Neuron (in vitro differentiated cells): ENCODE data around the gene SLC8A2.
"Not testable (repeated sequence)": the region's sequence is repeated elsewhere in the genome, so short reads cannot be mapped to it uniquely, and the experiment has no call there.

Source experiments
- H2AFZ ChIP-seq: one replicate; pipeline ENCODE4 v1.6.1; 2013; ENCODE audit warnings: low read depth, mild to moderate bottlenecking, inconsistent platforms, low read length, moderate library complexity
- H3K27me3 ChIP-seq: one replicate; pipeline ENCODE4 v1.6.1; 2013; ENCODE audit warnings: low read length; ENCODE audit not compliant: insufficient read depth
- H3K36me3 ChIP-seq: one replicate; pipeline ENCODE4 v1.6.1; 2013; ENCODE audit warnings: low read length; ENCODE audit not compliant: insufficient read depth
- H3K4me1 ChIP-seq: one replicate; pipeline ENCODE4 v1.6.1; 2013; ENCODE audit warnings: low read length; ENCODE audit not compliant: insufficient read depth
- H3K4me3 ChIP-seq: 2 replicates; pipeline ENCODE4 v1.5.1; 2013; ENCODE audit warnings: mild to moderate bottlenecking, low read length, moderate library complexity
- H3K9me3 ChIP-seq: one replicate; pipeline ENCODE4 v1.6.1; 2013; ENCODE audit warnings: low read length

Gene SLC8A2

GRCh38 chr19:47421844-47422395 is 49.8 kb downstream of the SLC8A2 start:
- no peaks in the 10 kb centered on the region for H3K27me3 ChIP-seq
- peak overlapping the region; percentile 30 for H3K4me3 ChIP-seq
- H3K36me3 ChIP-seq: peaks cover under 1% of the 10 kb centered on the region
- no peaks in the 10 kb centered on the region for H3K9me3 ChIP-seq
- H3K4me1 ChIP-seq: peaks cover 51% of the 10 kb centered on the region
- peak overlapping the region; percentile 15 for H2AFZ ChIP-seq

GRCh38 chr19:47421244-47421786 is 50.4 kb downstream of the SLC8A2 start:
- H3K9me3 ChIP-seq: no peaks in the 10 kb centered on the region
- peaks cover 51% of the 10 kb centered on the region for H3K4me1 ChIP-seq
- peaks cover 7% of the 10 kb centered on the region for H3K36me3 ChIP-seq
- H2AFZ ChIP-seq: peak overlapping the region; percentile 15
- H3K4me3 ChIP-seq: peak overlapping the region; percentile 30
- H3K27me3 ChIP-seq: no peaks in the 10 kb centered on the region

- H3K4me3 ChIP-seq: peak overlapping the region; percentile 64
Measured at GRCh38 chr19:47419789-47420188, 51.9 kb downstream of the SLC8A2 start.

GRCh38 chr19:47419030-47419783 is 52.5 kb downstream of the SLC8A2 start, which contains the start of gene MEIS3:
Gene MEIS3, minus strand, starts transcription at chr19:47419527. Its CDS starts 446 bp downstream, at chr19:47419081.
- peak within 1 kb of the TSS; percentile 44 for H2AFZ ChIP-seq
- no peaks in the 10 kb centered on the region for H3K9me3 ChIP-seq
- peaks cover 51% of the 10 kb centered on the region for H3K4me1 ChIP-seq
- H3K36me3 ChIP-seq: peaks cover 12% of the 10 kb centered on the region
- peak within 1 kb of the TSS; percentile 64 for H3K4me3 ChIP-seq
- H3K27me3 ChIP-seq: no peaks in the 10 kb centered on the region

More at GRCh38 chr19:47419789-47420188, 51.9 kb downstream of the SLC8A2 start:
- peaks cover 51% of the 10 kb centered on the region for H3K4me1 ChIP-seq
- H3K36me3 ChIP-seq: peaks cover 8% of the 10 kb centered on the region
- H3K27me3 ChIP-seq: no peaks in the 10 kb centered on the region
- H3K9me3 ChIP-seq: no peaks in the 10 kb centered on the region
- H2AFZ ChIP-seq: peak overlapping the region; percentile 44

- Histone ChIP-seq H2AFZ (no peak overlapping the region), H3K9me3 (no peaks in the 10 kb centered on the region), H3K27me3 (no peaks in the 10 kb centered on the region), H3K4me1 (peaks cover 51% of the 10 kb centered on the region), H3K36me3 (peaks cover 15% of the 10 kb centered on the region), H3K4me3 (peak overlapping the region; percentile 64)
Measured at GRCh38 chr19:47418692-47419029, 53.0 kb downstream of the SLC8A2 start.

GRCh38 chr19:47417746-47418691 is 53.7 kb downstream of the SLC8A2 start:
- Histone ChIP-seq H3K4me1 (peaks cover 47% of the 10 kb centered on the region), H3K9me3 (no peaks in the 10 kb centered on the region), H2AFZ (no peak overlapping the region), H3K27me3 (no peaks in the 10 kb centered on the region), H3K4me3 (peak overlapping the region; percentile 64), H3K36me3 (peaks cover 20% of the 10 kb centered on the region)

- peak overlapping the region; percentile 64 for H3K4me3 ChIP-seq
- H3K36me3 ChIP-seq: peaks cover 20% of the 10 kb centered on the region
- H2AFZ ChIP-seq: no peak overlapping the region
- H3K27me3 ChIP-seq: no peaks in the 10 kb centered on the region
- no peaks in the 10 kb centered on the region for H3K9me3 ChIP-seq
- peaks cover 39% of the 10 kb centered on the region for H3K4me1 ChIP-seq
Measured at GRCh38 chr19:47417107-47417745, 54.5 kb downstream of the SLC8A2 start.

GRCh38 chr19:47416643-47416985 is 55.1 kb downstream of the SLC8A2 start:
- no peaks in the 10 kb centered on the region for H3K9me3 ChIP-seq
- H3K4me3 ChIP-seq: no peak overlapping the region
- peaks cover 34% of the 10 kb centered on the region for H3K4me1 ChIP-seq
- no peak overlapping the region for H2AFZ ChIP-seq
- H3K27me3 ChIP-seq: no peaks in the 10 kb centered on the region
- H3K36me3 ChIP-seq: peaks cover 20% of the 10 kb centered on the region

GRCh38 chr19:47415953-47416642 is 55.6 kb downstream of the SLC8A2 start:
- no peaks in the 10 kb centered on the region for H3K9me3 ChIP-seq
- H3K4me1 ChIP-seq: peaks cover 29% of the 10 kb centered on the region
- no peak overlapping the region for H3K4me3 ChIP-seq
- H2AFZ ChIP-seq: no peak overlapping the region
- H3K27me3 ChIP-seq: no peaks in the 10 kb centered on the region
- peaks cover 20% of the 10 kb centered on the region for H3K36me3 ChIP-seq

GRCh38 chr19:47414469-47414868 is 57.2 kb downstream of the SLC8A2 start:
- H3K4me1 ChIP-seq: peaks cover 13% of the 10 kb centered on the region
- no peaks in the 10 kb centered on the region for H3K27me3 ChIP-seq
- H2AFZ ChIP-seq: no peak overlapping the region
- peaks cover 20% of the 10 kb centered on the region for H3K36me3 ChIP-seq
- no peak overlapping the region for H3K4me3 ChIP-seq
- H3K9me3 ChIP-seq: no peaks in the 10 kb centered on the region

- Histone ChIP-seq H2AFZ (no peak overlapping the region), H3K36me3 (peaks cover 24% of the 10 kb centered on the region), H3K4me3 (no peak overlapping the region), H3K4me1 (peaks cover 11% of the 10 kb centered on the region), H3K27me3 (no peaks in the 10 kb centered on the region), H3K9me3 (no peaks in the 10 kb centered on the region)
Measured at GRCh38 chr19:47413941-47414340, 57.8 kb downstream of the SLC8A2 start.

GRCh38 chr19:47411696-47412095 is 60.0 kb downstream of the SLC8A2 start:
- not testable (repeated sequence) for H2AFZ ChIP-seq, H3K4me3 ChIP-seq, H3K27me3 ChIP-seq, H3K9me3 ChIP-seq, H3K4me1 ChIP-seq
- H3K36me3 ChIP-seq: peaks cover 32% of the 10 kb centered on the region
